ENCODE results near the gene TYW1B.
A peak's percentile ranks its signal among the peaks of the same experiment; 100 is the strongest.
"Not testable (repeated sequence)": the region's sequence is repeated elsewhere in the genome, so short reads cannot be mapped to it uniquely, and the experiment has no call there.

The TYW1B gene

GRCh38 chr7:72816370-72817157 is 11.4 kb downstream of the TYW1B start:
- DNase-seq: not testable (repeated sequence)

- peak; percentile 22 to 35 for DNase-seq
Observed at GRCh38 chr7:72810437-72810836, 17.6 kb downstream of the TYW1B start.

GRCh38 chr7:72808511-72808910 is 19.5 kb downstream of the TYW1B start:
- not testable (repeated sequence) for DNase-seq

- DNase-seq: peak in 1 of 2 donors; percentile 33
Observed at GRCh38 chr7:72806851-72807250, 21.1 kb downstream of the TYW1B start.

- peak; percentile 97 to 98 for DNase-seq
Observed at GRCh38 chr7:72805526-72806494, 22.2 kb downstream of the TYW1B start.

GRCh38 chr7:72803778-72804177 is 24.2 kb downstream of the TYW1B start:
- not testable (repeated sequence) for DNase-seq

GRCh38 chr7:72801564-72801963 is 26.4 kb downstream of the TYW1B start:
- not testable (repeated sequence) for DNase-seq

GRCh38 chr7:72795401-72795800 is 32.6 kb downstream of the TYW1B start:
- DNase-seq: not testable (repeated sequence)

- no peak for DNase-seq
Observed at GRCh38 chr7:72793791-72794190, 34.2 kb downstream of the TYW1B start.

- not testable (repeated sequence) for DNase-seq
Observed at GRCh38 chr7:72790698-72791060, 37.3 kb downstream of the TYW1B start.

GRCh38 chr7:72790048-72790697 is 37.8 kb downstream of the TYW1B start:
- not testable (repeated sequence) for DNase-seq

GRCh38 chr7:72785166-72785955 is 42.6 kb downstream of the TYW1B start:
- DNase-seq: no peak

- peak in 1 of 2 donors; percentile 4 for DNase-seq
Observed at GRCh38 chr7:72783601-72784370, 44.2 kb downstream of the TYW1B start.

- DNase-seq: no peak
Observed at GRCh38 chr7:72781631-72782030, 46.4 kb downstream of the TYW1B start.

GRCh38 chr7:72781161-72781560 is 46.8 kb downstream of the TYW1B start:
- DNase-seq: no peak

- DNase-seq: not testable (repeated sequence)
Observed at GRCh38 chr7:72780289-72780894, 47.6 kb downstream of the TYW1B start.

GRCh38 chr7:72777167-72777566 is 50.8 kb downstream of the TYW1B start:
- not testable (repeated sequence) for DNase-seq

GRCh38 chr7:72772627-72773026 is 55.4 kb downstream of the TYW1B start:
- not testable (repeated sequence) for DNase-seq

- not testable (repeated sequence) for DNase-seq
Observed at GRCh38 chr7:72766994-72767393, 61.0 kb downstream of the TYW1B start.

- DNase-seq: no peak
Observed at GRCh38 chr7:72760602-72761001, 67.4 kb downstream of the TYW1B start.

GRCh38 chr7:72754312-72754711 is 73.7 kb downstream of the TYW1B start:
- DNase-seq: no peak
